ENCODE data around the gene LRRD1. TPM values are rescaled to one million over a fixed set of nuclear protein-coding genes. Genes with fewer than 3 reads are reported as not detected.
"Not testable (repeated sequence)": the region's sequence is repeated elsewhere in the genome, so short reads cannot be mapped to it uniquely, and the experiment has no call there.

LRRD1 gene
- total and polyA plus RNA-seq, 2 experiments from 2014 or later = 0.51 TPM; not detected in 1

DNA sequence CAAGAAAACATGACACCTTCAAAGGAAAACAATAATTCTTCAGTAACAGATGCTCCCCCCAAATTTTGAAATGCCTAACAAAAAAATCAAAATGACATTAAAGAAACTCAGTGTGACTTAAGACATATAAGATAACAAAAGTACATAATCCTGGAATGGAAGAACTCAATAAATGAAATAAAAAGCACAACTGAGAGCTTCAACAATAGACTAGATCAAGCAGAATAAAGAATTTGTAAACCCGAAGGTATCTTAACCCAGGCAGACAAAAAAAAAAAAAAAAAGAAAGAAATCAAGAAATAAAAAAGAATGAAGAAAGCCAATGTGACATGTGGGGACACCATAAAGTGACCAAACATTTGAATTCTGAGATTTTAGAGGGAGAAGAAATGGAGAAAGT lies 27.7 kb upstream of the LRRD1 start:
- no peaks in the 10 kb centered on the region for H3K9me3 ChIP-seq (ENCODE audit: low read depth)
- H3K27ac ChIP-seq = no peak overlapping the region
- TF ChIP-seq, protein P1, sequence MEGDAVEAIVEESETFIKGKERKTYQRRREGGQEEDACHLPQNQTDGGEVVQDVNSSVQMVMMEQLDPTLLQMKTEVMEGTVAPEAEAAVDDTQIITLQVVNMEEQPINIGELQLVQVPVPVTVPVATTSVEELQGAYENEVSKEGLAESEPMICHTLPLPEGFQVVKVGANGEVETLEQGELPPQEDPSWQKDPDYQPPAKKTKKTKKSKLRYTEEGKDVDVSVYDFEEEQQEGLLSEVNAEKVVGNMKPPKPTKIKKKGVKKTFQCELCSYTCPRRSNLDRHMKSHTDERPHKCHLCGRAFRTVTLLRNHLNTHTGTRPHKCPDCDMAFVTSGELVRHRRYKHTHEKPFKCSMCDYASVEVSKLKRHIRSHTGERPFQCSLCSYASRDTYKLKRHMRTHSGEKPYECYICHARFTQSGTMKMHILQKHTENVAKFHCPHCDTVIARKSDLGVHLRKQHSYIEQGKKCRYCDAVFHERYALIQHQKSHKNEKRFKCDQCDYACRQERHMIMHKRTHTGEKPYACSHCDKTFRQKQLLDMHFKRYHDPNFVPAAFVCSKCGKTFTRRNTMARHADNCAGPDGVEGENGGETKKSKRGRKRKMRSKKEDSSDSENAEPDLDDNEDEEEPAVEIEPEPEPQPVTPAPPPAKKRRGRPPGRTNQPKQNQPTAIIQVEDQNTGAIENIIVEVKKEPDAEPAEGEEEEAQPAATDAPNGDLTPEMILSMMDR (IDR thresholded peaks at IDR 0.05; ENCODE audit: low read depth, low read length) = no peak
- H3K36me3 ChIP-seq = peaks cover 16% of the 10 kb centered on the region
- DNase-seq (ENCODE audit: low read depth in 1 of 2, low spot score in 1 of 2) = no peak
- H3K4me3 ChIP-seq = no peak overlapping the region
- no peaks in the 10 kb centered on the region for H3K4me1 ChIP-seq (ENCODE audit: low read depth)
- no peaks in the 10 kb centered on the region for H3K27me3 ChIP-seq

DNA sequence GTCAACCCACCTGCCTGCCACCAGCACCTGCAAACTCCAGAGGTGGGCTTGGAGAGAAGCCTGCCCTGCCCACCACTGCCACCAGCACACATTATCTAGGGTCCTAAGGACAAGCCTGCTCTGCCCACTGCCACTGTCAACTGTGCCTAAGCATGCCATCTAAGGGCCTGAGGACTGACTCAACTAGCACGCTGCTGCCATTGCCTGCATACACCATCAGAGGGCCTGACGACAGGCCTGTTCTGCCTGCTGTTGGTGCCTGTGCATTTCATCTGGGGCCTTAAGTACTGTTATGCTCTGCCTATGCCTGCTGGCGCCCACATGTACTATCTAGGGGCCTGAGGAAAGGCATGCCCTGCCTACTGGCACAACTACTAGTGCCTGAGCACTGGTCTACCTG lies 27.0 kb upstream of the LRRD1 start:
- peaks cover 11% of the 10 kb centered on the region for H3K36me3 ChIP-seq
- TF ChIP-seq, protein P1 (IDR thresholded peaks at IDR 0.05; ENCODE audit: low read depth, low read length) = no peak
- DNase-seq (ENCODE audit: low read depth in 1 of 2, low spot score in 1 of 2) = no peak

DNA sequence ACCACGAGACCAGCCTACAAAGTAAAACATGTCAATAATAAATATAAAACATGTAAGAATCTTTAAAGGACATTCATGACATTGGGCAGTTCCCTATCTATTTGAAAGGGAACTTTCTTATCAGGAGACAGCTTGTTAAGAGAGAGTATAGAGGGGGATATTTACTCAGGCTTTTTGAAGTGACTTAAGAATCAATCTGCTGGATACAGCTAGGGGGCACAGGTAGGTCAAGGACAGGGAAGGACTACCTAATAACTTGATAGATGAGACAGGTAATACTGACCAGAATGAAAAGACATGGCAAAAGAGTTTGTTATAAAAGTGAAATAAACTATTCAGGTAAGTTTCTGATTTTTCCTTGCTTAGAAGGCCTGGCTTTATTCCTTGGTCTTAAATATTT lies 21.8 kb upstream of the LRRD1 start:
- Histone ChIP-seq H3K4me1 (ENCODE audit: low read depth) (peaks cover 7% of the 10 kb centered on the region), H3K27me3 (no peaks in the 10 kb centered on the region), H3K27ac (peak overlapping the region; percentile 3), H3K9me3 (ENCODE audit: low read depth) (no peaks in the 10 kb centered on the region), H3K36me3 (peaks cover 13% of the 10 kb centered on the region), H3K4me3 (no peak overlapping the region)
- no peak for DNase-seq (ENCODE audit: low read depth in 1 of 2, low spot score in 1 of 2)
- TF ChIP-seq, protein P1 (IDR thresholded peaks at IDR 0.05; ENCODE audit: low read depth, low read length) = no peak

More for the DNA sequence above, 27.0 kb upstream of the LRRD1 start:
- Histone ChIP-seq H3K27ac (no peak overlapping the region), H3K9me3 (ENCODE audit: low read depth) (no peaks in the 10 kb centered on the region), H3K27me3 (no peaks in the 10 kb centered on the region), H3K4me1 (ENCODE audit: low read depth) (peaks cover 3% of the 10 kb centered on the region), H3K4me3 (no peak overlapping the region)

DNA sequence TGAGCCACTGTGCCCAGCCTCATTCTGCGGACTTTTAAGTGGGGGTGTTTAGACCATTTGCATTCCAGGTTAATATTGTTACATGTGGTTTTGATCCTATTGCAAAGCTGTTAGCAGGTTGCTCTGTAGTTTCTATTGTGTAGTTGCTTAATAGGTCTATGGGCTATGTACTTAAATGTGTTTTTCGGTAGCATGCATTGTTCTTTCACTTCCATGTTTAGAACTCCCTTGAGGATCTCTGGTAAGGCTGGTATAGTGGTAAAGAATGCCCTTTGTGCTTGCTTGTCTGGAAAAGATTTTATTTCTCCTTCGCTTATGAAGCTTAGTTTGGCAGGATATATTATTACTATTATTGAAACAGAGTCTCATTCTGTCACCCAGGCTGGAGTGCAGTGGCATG lies 13.4 kb upstream of the LRRD1 start:
- TF ChIP-seq, protein P1 (IDR thresholded peaks at IDR 0.05; ENCODE audit: low read depth, low read length) = no peak
- Histone ChIP-seq H3K9me3 (ENCODE audit: low read depth) (no peaks in the 10 kb centered on the region), H3K4me1 (ENCODE audit: low read depth) (no peaks in the 10 kb centered on the region), H3K36me3 (peaks cover 3% of the 10 kb centered on the region), H3K27ac (no peak overlapping the region), H3K4me3 (no peak overlapping the region), H3K27me3 (no peaks in the 10 kb centered on the region)
- DNase-seq (ENCODE audit: low read depth in 1 of 2, low spot score in 1 of 2) = no peak

DNA sequence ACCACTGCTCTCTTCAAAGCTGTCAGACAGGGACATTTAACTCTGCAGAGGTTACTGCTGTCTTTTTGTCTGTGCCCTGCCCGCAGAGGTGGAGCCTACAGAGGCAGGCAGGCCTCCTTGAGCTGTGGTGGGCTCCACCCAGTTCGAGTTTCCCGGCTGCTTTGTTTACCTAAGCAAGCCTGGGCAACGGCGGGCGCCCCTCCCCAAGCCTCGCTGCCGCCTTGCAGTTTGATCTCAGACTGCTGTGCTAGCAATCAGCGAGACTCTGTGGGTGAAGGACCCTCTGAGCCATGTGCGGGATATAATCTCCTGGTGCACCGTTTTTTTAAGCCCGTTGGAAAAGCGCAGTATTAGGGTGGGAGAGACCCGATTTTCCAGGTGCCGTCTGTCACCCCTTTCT lies 10.3 kb upstream of the LRRD1 start:
- not testable (repeated sequence) for H3K27me3 ChIP-seq; DNase-seq (ENCODE audit: low read depth in 1 of 2, low spot score in 1 of 2); H3K27ac ChIP-seq; H3K4me1 ChIP-seq (ENCODE audit: low read depth); H3K4me3 ChIP-seq; H3K36me3 ChIP-seq; H3K9me3 ChIP-seq (ENCODE audit: low read depth)

DNA sequence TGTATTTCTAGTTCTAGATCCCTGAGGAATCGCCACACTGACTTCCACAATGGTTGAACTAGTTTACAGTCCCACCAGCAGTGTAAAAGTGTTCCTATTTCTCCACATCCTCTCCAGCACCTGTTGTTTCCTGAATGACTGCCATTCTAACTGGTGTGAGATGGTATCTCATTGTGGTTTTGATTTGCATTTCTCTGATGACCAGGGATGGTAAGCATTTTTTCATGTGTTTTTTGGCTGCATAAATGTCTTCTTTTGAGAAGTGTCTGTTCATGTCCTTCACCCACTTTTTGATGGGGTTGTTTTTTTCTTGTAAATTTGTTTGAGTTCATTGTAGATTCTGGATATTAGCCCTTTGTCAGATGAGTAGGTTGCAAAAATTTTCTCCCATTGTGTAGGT lies 5.4 kb upstream of the LRRD1 start:
- H3K36me3 ChIP-seq; H3K27ac ChIP-seq; H3K4me1 ChIP-seq (ENCODE audit: low read depth); H3K9me3 ChIP-seq (ENCODE audit: low read depth); H3K27me3 ChIP-seq; H3K4me3 ChIP-seq; DNase-seq (ENCODE audit: low read depth in 1 of 2, low spot score in 1 of 2): not testable (repeated sequence)

DNA sequence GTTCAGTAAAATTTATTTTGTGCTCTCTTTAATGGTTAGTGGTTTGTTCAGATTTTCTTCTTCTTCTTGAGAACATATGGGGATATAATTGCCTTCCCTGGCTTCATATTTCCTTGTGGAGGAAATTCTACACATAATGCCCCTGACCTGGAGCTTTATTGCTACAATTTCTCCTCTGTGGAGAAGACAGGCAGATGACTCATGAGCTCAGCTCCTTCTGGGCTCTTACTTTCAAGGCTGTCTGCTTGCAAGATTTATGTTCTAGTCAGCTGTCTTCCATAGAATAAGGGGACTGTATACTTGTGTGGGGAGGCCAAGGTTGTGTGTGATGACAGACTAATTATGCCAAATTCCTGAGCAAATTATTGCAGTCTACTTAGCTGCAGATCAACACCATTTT lies 1.6 kb downstream of the LRRD1 start:
- peak in 1 of 2 donors; percentile 24 for DNase-seq (ENCODE audit: low read depth in 1 of 2, low spot score in 1 of 2)
- H3K27me3 ChIP-seq = no peaks in the 10 kb centered on the region
- H3K9me3 ChIP-seq (ENCODE audit: low read depth) = no peaks in the 10 kb centered on the region
- H3K36me3 ChIP-seq = no peaks in the 10 kb centered on the region
- no peaks in the 10 kb centered on the region for H3K4me1 ChIP-seq (ENCODE audit: low read depth)
- TF ChIP-seq, protein P1 (IDR thresholded peaks at IDR 0.05; ENCODE audit: low read depth, low read length) = no peak
- no peak overlapping the region for H3K27ac ChIP-seq
- H3K4me3 ChIP-seq = no peak overlapping the region

DNA sequence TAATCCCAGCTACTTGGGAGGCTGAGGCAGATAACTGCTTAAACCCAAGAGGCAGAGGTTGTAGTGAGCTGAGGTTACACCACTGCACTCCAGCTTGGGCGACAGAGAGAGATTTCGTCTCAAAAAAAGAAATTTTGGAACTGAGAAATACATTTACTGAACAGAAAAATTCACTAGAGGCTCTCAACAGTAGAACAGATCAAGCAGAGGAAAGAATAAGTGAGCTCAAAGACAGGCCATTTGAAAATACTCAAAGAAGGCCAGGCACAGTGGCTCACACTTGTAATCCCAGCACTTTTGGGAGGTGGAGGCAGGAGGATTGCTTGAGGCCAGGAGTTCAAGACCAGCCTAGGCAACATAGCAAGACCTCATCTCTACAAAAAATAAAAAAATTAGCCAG lies 9.4 kb downstream of the LRRD1 start:
- not testable (repeated sequence) for H3K4me3 ChIP-seq

More for the DNA sequence above, 9.4 kb downstream of the LRRD1 start:
- not testable (repeated sequence) for H3K9me3 ChIP-seq (ENCODE audit: low read depth); H3K4me1 ChIP-seq (ENCODE audit: low read depth); H3K36me3 ChIP-seq; H3K27me3 ChIP-seq; DNase-seq (ENCODE audit: low read depth in 1 of 2, low spot score in 1 of 2); H3K27ac ChIP-seq
